SH-SY5Y (cell line): ENCODE results near the gene MAP3K7CL.

Experiments used
- GATA2 ChIP-seq: IDR thresholded peaks from 2 replicates; pipeline ENCODE4 v1.6.1; 2011; ENCODE audit warnings: mild to moderate bottlenecking, low read depth, low read length
- GATA3 ChIP-seq: IDR thresholded peaks from 2 replicates; pipeline ENCODE4 v1.6.1; 2011; ENCODE audit warnings: low read depth, mild to moderate bottlenecking, low read length, moderate library complexity

DNA sequence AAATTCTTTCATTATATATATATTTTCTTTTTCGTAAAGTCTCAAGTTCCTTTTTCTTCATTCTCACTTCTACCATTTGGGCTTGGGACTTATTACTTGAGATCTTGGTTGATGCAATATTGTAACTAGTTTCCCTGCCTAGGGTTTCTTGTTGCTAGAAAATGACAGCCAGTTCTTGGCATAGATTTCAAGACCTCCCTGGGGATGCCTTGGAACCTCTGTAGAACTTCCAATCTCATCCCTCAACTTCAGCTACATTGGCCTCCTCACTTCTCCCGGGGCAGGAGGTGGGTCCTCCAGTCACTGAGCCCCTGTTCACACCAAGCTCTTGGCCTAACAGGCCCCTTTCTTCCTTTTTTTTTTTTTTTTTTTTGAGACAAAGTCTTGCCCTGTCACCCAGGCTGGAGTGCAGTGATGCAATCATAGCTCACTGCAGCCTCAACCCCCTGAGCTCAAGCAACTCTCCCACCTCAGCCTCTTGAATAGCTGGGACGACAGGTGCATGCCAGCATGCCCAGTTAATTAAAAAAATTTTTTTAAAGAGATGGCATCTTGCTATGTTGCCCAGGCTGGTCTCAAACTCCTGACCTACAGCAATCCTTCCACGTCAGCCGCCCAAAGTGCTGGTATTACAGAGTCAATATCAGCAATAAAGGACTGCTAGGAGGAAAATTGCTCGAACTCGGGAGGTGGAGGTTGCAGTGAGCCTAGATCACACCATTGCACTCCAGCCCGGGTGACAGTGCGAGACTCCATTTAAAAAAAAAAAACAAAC, 33.1 kb downstream of the MAP3K7CL start:
- TF ChIP-seq GATA2 (no peak), GATA3 (no peak)
